ENCODE data around the gene ZFYVE21.

ZFYVE21 gene

DNA sequence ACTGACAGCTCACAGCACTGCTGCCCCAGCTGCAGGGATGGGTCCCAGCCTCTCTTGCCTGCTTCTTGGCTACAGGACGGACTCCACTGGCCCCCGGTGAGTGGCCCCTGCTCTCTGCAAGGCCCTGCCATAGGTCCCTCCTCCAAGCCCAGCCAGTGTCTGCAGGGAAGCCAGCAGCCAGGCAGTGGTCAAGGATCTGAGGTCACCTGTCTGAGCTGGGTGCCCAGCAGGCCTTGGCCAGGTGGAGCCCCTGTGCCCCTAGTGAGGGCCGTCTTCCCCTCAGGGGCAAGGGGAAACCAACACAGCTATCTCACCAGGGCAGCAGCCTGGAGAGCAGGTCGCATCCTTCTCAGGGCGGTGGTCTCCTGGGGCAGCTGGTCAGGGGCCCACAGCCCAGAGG, 13.5 kb upstream of the ZFYVE21 start:
- Histone ChIP-seq H3K27ac (no peak overlapping the region), H3K4me3 (no peak overlapping the region)
- no peak for DNase-seq (ENCODE audit: low spot score)
- TF ChIP-seq, protein P1, sequence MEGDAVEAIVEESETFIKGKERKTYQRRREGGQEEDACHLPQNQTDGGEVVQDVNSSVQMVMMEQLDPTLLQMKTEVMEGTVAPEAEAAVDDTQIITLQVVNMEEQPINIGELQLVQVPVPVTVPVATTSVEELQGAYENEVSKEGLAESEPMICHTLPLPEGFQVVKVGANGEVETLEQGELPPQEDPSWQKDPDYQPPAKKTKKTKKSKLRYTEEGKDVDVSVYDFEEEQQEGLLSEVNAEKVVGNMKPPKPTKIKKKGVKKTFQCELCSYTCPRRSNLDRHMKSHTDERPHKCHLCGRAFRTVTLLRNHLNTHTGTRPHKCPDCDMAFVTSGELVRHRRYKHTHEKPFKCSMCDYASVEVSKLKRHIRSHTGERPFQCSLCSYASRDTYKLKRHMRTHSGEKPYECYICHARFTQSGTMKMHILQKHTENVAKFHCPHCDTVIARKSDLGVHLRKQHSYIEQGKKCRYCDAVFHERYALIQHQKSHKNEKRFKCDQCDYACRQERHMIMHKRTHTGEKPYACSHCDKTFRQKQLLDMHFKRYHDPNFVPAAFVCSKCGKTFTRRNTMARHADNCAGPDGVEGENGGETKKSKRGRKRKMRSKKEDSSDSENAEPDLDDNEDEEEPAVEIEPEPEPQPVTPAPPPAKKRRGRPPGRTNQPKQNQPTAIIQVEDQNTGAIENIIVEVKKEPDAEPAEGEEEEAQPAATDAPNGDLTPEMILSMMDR (IDR thresholded peaks at IDR 0.05), result no peak

- TF ChIP-seq, protein P1 (IDR thresholded peaks at IDR 0.05), result no peak
- no peak overlapping the region for H3K4me3 ChIP-seq
- DNase-seq (ENCODE audit: low spot score), result no peak
- H3K27ac ChIP-seq, result no peak overlapping the region
Measured at GRCh38 chr14:103702497-103703432, 12.8 kb upstream of the ZFYVE21 start.

DNA sequence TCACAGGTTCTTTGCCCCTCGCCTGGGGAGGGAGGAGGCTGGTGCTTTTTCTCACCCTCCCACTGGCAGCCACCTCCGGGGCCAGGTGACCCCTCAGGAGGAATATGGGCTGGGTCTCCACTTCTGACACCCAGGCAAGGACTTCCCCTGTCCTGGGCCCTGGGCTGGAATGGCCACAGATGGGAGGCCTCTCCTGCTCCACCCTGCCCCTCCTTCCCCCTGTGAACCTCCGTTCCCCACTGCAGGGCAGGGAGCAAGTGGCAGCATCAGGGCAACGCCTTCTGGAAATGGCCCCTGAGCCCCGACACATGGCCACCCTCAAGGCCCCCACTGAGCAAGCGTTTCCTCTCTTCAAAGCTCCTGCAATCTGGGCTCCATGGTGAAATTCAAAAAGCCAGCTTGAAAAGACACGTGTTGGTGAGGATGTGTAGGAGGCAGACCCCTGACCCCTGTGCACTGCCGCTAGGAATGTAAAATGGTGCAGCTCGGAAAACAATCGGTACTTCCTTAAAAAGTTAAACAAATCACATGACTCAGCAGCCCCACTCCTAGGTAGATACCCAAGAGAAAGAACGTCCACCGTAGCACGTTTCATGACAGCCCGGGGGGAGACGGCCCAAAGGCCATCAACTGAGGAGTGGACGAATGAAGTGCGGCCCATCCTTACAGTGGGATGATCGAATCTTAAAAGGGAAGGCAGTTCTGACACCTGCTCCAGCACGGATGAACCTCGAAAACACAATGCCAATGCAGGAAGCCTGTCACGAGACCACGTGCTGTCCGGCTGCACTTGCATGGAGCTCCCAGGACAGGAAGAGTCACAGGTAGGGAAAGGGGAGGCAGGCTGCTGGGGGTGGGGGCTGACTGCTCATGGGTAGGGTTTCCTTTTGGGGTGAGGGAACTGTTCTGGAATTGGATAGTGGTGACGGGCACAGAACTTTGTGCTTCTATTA, 11.9 kb upstream of the ZFYVE21 start:
- TF ChIP-seq, protein P1 (IDR thresholded peaks at IDR 0.05), result no peak

DNA sequence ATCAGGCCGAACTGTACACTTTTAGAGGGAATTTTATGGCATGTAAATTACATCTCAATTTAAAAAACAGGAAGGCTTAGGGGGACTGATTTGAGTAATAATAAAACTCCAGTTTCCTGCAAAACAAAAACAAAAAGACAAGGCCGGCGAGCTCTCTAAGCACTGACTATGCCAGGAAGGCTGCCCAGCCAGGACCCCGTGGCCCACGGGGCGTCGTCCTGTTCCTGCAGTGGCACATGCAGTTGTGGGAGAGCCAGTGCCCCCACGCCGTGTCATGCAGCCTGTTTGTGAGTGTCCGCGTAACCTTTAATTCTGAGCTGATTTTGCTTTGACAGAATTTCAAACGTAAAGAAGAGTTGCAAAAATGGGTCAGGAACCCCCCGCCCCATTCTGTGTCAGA, 10.9 kb upstream of the ZFYVE21 start:
- no peak overlapping the region for H3K4me3 ChIP-seq
- TF ChIP-seq, protein P1 (IDR thresholded peaks at IDR 0.05), result no peak
- peak overlapping the region in 1 of 2 donors; percentile 26 for H3K27ac ChIP-seq
- no peak for DNase-seq (ENCODE audit: low spot score)

More for the DNA sequence above, 11.9 kb upstream of the ZFYVE21 start:
- Histone ChIP-seq H3K4me3 (no peak overlapping the region), H3K27ac (no peak overlapping the region)
- no peak for DNase-seq (ENCODE audit: low spot score)

DNA sequence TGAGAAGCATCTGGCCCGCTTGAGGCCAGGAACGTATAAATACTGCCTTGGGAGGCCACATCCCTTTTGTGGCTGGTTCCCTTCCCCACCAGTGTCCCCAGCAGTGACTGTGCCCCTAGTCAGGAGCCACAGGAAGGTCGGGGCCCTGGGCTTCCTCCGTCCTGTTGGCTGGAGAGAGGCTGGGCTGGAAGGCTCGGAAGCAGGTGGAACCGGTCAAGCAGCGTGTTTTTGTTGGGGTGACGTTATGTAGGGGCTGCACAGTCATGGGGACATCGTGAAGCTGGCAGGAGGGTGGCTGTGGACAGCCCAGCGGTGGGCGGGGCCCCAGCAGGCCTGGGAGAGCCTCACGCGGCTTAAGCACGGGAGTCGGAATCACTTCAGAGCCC, 10.5 kb upstream of the ZFYVE21 start:
- Histone ChIP-seq H3K4me3 (no peak overlapping the region), H3K27ac (peak overlapping the region in 1 of 2 donors; percentile 26)
- TF ChIP-seq, protein P1 (IDR thresholded peaks at IDR 0.05), result no peak
- DNase-seq (ENCODE audit: low spot score), result no peak

GRCh38 chr14:103705504-103706284, 9.9 kb upstream of the ZFYVE21 start:
- Histone ChIP-seq H3K4me3 (no peak overlapping the region), H3K27ac (peak overlapping the region in 1 of 2 donors; percentile 72)
- TF ChIP-seq, protein P1 (IDR thresholded peaks at IDR 0.05), result no peak
- no peak for DNase-seq (ENCODE audit: low spot score)

Measured in coronary artery (tissue), 2 donors.